GM23338 (cell line): Measurements from ENCODE around the gene ADAMTS18. TPM values are rescaled to one million over a fixed set of nuclear protein-coding genes. Genes with fewer than 3 reads are reported as not detected.

Experiments used
- ATAC-seq: fragments of 200-7000 bp; cut with Tn5 transposase; 3 replicates; pipeline ENCODE4 v1.9.1; 2020
- DNase-seq: peaks from one replicate; pipeline ENCODE4 v3.0.0-alpha.2; 2015; ENCODE audit warnings: low spot score
- H2AFZ ChIP-seq: fragments of 200-600 bp; sonication (generic); 2 replicates; pipeline ENCODE4 v1.8.0; 2016; ENCODE audit warnings: antibody characterized with exemption, mild to moderate bottlenecking, moderate library complexity
- H3F3A ChIP-seq: fragments of 200-600 bp; sonication (generic); replicated peaks from 2 replicates; pipeline ENCODE4 v1.8.0; 2017; ENCODE audit warnings: antibody characterized with exemption, mixed run types, low read depth
- H3K27ac ChIP-seq: fragments of 200-600 bp; sonication (generic); 2 replicates; pipeline ENCODE4 v1.6.1; 2016; ENCODE audit warnings: low read depth
- H3K27me3 ChIP-seq: fragments of 200-600 bp; sonication (generic); 2 replicates; pipeline ENCODE4 v1.8.0; 2016; ENCODE audit warnings: mild to moderate bottlenecking, mixed run types, moderate library complexity; ENCODE audit not compliant: insufficient read depth
- H3K36me3 ChIP-seq: fragments of 200-600 bp; sonication (generic); 2 replicates; pipeline ENCODE4 v1.8.0; 2016; ENCODE audit warnings: mild to moderate bottlenecking; ENCODE audit not compliant: insufficient read depth
- H3K4me1 ChIP-seq: fragments of 200-600 bp; sonication (generic); 2 replicates; pipeline ENCODE4 v1.8.0; 2016; ENCODE audit warnings: mild to moderate bottlenecking, moderate library complexity; ENCODE audit not compliant: insufficient read depth
- H3K4me2 ChIP-seq: fragments of 200-600 bp; sonication (generic); 2 replicates; pipeline ENCODE4 v1.7.1; 2017; ENCODE audit warnings: mixed run types
- H3K4me3 ChIP-seq: fragments of 200-600 bp; sonication (generic); 2 replicates; pipeline ENCODE4 v1.6.1; 2016; ENCODE audit warnings: mixed run types
- H3K79me2 ChIP-seq: fragments of 200-600 bp; sonication (generic); replicated peaks from 2 replicates; pipeline ENCODE4 v1.8.0; 2017; ENCODE audit warnings: mild to moderate bottlenecking; ENCODE audit not compliant: insufficient read depth
- H3K9me2 ChIP-seq: fragments of 200-600 bp; sonication (generic); 2 replicates; pipeline ENCODE4 v1.8.0; 2017; ENCODE audit not compliant: insufficient read depth
- H4K20me1 ChIP-seq: fragments of 200-600 bp; sonication (generic); replicated peaks from 2 replicates; pipeline ENCODE4 v1.8.0; 2017; ENCODE audit warnings: mild to moderate bottlenecking; ENCODE audit not compliant: insufficient read depth
- H3K27ac Mint-ChIP-seq: 2 replicates; pipeline ENCODE4 v1.8.0; 2020; ENCODE audit warnings: inconsistent platforms, mild to moderate bottlenecking, moderate library complexity, mixed read lengths
- H3K27me3 Mint-ChIP-seq: 3 replicates; pipeline ENCODE4 v1.8.0; 2022; ENCODE audit warnings: low read depth, mild to moderate bottlenecking, moderate library complexity, mixed read lengths, inconsistent platforms; ENCODE audit not compliant: insufficient read depth, poor library complexity
- H3K36me3 Mint-ChIP-seq: 3 replicates; pipeline ENCODE4 v1.8.0; 2021; ENCODE audit warnings: low read depth, mild to moderate bottlenecking, inconsistent platforms, moderate library complexity, mixed read lengths
- H3K4me1 Mint-ChIP-seq: 3 replicates; pipeline ENCODE4 v1.8.0; 2020; ENCODE audit warnings: mild to moderate bottlenecking, inconsistent platforms, mixed read lengths
- H3K4me3 Mint-ChIP-seq: 3 replicates; pipeline ENCODE4 v1.8.0; 2021; ENCODE audit warnings: moderate library complexity, mild to moderate bottlenecking, inconsistent platforms, mixed read lengths
- H3K9me3 Mint-ChIP-seq: 3 replicates; pipeline ENCODE4 v1.8.0; 2020; ENCODE audit warnings: moderate library complexity, mild to moderate bottlenecking, inconsistent platforms, mixed read lengths
- EZH2 ChIP-seq: fragments of 200-600 bp; sonication (generic); IDR thresholded peaks from one replicate; pipeline ENCODE4 v1.8.0; 2017; ENCODE audit warnings: antibody characterized with exemption, mild to moderate bottlenecking, low read depth; ENCODE audit not compliant: unreplicated experiment
- EZH2phosphoT487 ChIP-seq: fragments of 200-600 bp; sonication (generic); IDR thresholded peaks from one replicate; pipeline ENCODE4 v1.8.1; 2018; ENCODE audit warnings: antibody characterized with exemption; ENCODE audit not compliant: unreplicated experiment
- JUNB ChIP-seq: IDR thresholded peaks from one replicate; pipeline ENCODE4 v1.6.1; 2016; ENCODE audit warnings: antibody characterized with exemption; ENCODE audit not compliant: unreplicated experiment
- NANOG ChIP-seq: IDR thresholded peaks from 2 replicates; pipeline ENCODE4 v1.6.1; 2016; ENCODE audit warnings: antibody characterized with exemption, borderline replicate concordance
- POLR2AphosphoS5 ChIP-seq: IDR thresholded peaks from 2 replicates; pipeline ENCODE4 v1.6.1; 2016; ENCODE audit warnings: antibody characterized with exemption, low read depth
- STAT1 ChIP-seq: IDR thresholded peaks from one replicate; pipeline ENCODE4 v1.6.1; 2016; ENCODE audit warnings: antibody characterized with exemption; ENCODE audit not compliant: unreplicated experiment
- ZNF114 ChIP-seq: fragments of 250-450 bp; sonication (Bioruptor Pico); IDR thresholded peaks from 2 replicates; pipeline ENCODE4 v1.5.0; 2020; ENCODE audit warnings: mild to moderate bottlenecking, moderate library complexity
- ZNF331 ChIP-seq: fragments of 250-450 bp; sonication (Bioruptor Pico); IDR thresholded peaks from 2 replicates; pipeline ENCODE4 v1.5.0; 2020; ENCODE audit warnings: low read depth, mild to moderate bottlenecking, moderate library complexity
- polyA plus RNA-seq: library from polyadenylated mRNA; unstranded; fragments of >200 nt; fragmentation: Nextera tagmentation; extraction: Ambion mirVana; gene quantifications from 2 replicates; pipeline ENCODE4 v1.2.1, GENCODE V29; 2016
- total RNA-seq: library from RNA; depleted of rRNA; stranded (reverse); fragments of >200 nt; shearing (Covaris generic); gene quantifications from 2 replicates; pipeline ENCODE4 v1.2.3, GENCODE V29; 2014
- TF ChIP-seq, protein P1 (sequence below): IDR thresholded peaks from one replicate; pipeline ENCODE4 v1.6.1; 2018; ENCODE audit warnings: antibody characterized with exemption; ENCODE audit not compliant: unreplicated experiment
- TF ChIP-seq, protein P2 (sequence below), 2 experiments: fragments of 200-600 bp in 1 of 2; sonication (generic) in 1 of 2; conservative IDR thresholded peaks; 2 replicates each; pipeline versions ENCODE4 v1.5.1 to v1.6.1; 2016 to 2017; ENCODE audit warnings: antibody characterized with exemption in 2 of 2, low read depth in 2 of 2, mild to moderate bottlenecking in 2 of 2, moderate library complexity in 1 of 2
- TF ChIP-seq, protein P3 (sequence below): fragments of 250-450 bp; sonication (Bioruptor Pico); IDR thresholded peaks from 2 replicates; pipeline ENCODE4 v1.5.0; 2020; ENCODE audit warnings: mild to moderate bottlenecking, moderate library complexity
- TF ChIP-seq, protein P4 (sequence below): IDR thresholded peaks from 2 replicates; pipeline ENCODE4 v1.6.1; 2016; ENCODE audit warnings: antibody characterized with exemption

ADAMTS18 gene
- total and polyA plus RNA-seq, 2 experiments from 2014 or later: 0.15 to 0.90 TPM

DNA sequence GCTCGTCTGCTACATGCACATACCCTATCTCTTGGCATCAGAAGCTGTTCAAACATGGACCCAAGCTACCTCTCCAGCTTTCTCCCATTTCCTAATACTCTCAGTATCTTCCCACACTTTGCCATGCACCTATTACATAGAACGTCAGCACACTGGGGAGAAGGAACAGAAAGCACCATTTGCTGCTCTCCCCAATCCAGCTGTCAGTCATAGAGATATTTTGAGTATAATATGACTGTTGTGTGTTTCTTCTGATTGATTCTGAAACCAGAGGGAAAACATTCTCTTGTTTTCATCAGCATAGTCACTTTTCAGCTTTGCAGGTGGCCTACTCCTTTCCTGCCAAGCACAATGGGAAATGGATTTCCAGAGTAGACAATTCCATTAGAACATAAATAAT lies 107.1 kb downstream of the ADAMTS18 start:
- no peaks in the 10 kb centered on the region for H3K9me3 Mint-ChIP-seq
- no peaks in the 10 kb centered on the region for H3K36me3 Mint-ChIP-seq
- Histone ChIP-seq H3K27ac (no peak overlapping the region), H3K79me2 (no peaks in the 10 kb centered on the region), H3F3A (no peaks in the 10 kb centered on the region), H3K4me2 (no peak overlapping the region), H2AFZ (no peak overlapping the region), H3K9me2 (no peaks in the 10 kb centered on the region), H3K4me1 (no peaks in the 10 kb centered on the region), H4K20me1 (no peaks in the 10 kb centered on the region), H3K27me3 (no peaks in the 10 kb centered on the region), H3K36me3 (no peaks in the 10 kb centered on the region), H3K4me3 (no peak overlapping the region)
- peaks cover 6% of the 10 kb centered on the region for H3K4me1 Mint-ChIP-seq
- no peaks in the 10 kb centered on the region for H3K27me3 Mint-ChIP-seq
- H3K4me3 Mint-ChIP-seq: no peak overlapping the region
- no peak for DNase-seq
- ATAC-seq: no peak
- TF ChIP-seq STAT1 (no peak), EZH2 (no peak), NANOG (no peak), JUNB (no peak), POLR2AphosphoS5 (no peak), ZNF331 (CRISPR knock-in tag) (no peak), EZH2phosphoT487 (no peak), ZNF114 (CRISPR knock-in tag) (no peak)
- TF ChIP-seq, protein P1, sequence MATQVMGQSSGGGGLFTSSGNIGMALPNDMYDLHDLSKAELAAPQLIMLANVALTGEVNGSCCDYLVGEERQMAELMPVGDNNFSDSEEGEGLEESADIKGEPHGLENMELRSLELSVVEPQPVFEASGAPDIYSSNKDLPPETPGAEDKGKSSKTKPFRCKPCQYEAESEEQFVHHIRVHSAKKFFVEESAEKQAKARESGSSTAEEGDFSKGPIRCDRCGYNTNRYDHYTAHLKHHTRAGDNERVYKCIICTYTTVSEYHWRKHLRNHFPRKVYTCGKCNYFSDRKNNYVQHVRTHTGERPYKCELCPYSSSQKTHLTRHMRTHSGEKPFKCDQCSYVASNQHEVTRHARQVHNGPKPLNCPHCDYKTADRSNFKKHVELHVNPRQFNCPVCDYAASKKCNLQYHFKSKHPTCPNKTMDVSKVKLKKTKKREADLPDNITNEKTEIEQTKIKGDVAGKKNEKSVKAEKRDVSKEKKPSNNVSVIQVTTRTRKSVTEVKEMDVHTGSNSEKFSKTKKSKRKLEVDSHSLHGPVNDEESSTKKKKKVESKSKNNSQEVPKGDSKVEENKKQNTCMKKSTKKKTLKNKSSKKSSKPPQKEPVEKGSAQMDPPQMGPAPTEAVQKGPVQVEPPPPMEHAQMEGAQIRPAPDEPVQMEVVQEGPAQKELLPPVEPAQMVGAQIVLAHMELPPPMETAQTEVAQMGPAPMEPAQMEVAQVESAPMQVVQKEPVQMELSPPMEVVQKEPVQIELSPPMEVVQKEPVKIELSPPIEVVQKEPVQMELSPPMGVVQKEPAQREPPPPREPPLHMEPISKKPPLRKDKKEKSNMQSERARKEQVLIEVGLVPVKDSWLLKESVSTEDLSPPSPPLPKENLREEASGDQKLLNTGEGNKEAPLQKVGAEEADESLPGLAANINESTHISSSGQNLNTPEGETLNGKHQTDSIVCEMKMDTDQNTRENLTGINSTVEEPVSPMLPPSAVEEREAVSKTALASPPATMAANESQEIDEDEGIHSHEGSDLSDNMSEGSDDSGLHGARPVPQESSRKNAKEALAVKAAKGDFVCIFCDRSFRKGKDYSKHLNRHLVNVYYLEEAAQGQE: no peak
- TF ChIP-seq, protein P2, sequence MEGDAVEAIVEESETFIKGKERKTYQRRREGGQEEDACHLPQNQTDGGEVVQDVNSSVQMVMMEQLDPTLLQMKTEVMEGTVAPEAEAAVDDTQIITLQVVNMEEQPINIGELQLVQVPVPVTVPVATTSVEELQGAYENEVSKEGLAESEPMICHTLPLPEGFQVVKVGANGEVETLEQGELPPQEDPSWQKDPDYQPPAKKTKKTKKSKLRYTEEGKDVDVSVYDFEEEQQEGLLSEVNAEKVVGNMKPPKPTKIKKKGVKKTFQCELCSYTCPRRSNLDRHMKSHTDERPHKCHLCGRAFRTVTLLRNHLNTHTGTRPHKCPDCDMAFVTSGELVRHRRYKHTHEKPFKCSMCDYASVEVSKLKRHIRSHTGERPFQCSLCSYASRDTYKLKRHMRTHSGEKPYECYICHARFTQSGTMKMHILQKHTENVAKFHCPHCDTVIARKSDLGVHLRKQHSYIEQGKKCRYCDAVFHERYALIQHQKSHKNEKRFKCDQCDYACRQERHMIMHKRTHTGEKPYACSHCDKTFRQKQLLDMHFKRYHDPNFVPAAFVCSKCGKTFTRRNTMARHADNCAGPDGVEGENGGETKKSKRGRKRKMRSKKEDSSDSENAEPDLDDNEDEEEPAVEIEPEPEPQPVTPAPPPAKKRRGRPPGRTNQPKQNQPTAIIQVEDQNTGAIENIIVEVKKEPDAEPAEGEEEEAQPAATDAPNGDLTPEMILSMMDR (conservative IDR thresholded peaks at IDR 0.05; ENCODE audit: low read depth in 2 of 2): no peak
- TF ChIP-seq, protein P3, sequence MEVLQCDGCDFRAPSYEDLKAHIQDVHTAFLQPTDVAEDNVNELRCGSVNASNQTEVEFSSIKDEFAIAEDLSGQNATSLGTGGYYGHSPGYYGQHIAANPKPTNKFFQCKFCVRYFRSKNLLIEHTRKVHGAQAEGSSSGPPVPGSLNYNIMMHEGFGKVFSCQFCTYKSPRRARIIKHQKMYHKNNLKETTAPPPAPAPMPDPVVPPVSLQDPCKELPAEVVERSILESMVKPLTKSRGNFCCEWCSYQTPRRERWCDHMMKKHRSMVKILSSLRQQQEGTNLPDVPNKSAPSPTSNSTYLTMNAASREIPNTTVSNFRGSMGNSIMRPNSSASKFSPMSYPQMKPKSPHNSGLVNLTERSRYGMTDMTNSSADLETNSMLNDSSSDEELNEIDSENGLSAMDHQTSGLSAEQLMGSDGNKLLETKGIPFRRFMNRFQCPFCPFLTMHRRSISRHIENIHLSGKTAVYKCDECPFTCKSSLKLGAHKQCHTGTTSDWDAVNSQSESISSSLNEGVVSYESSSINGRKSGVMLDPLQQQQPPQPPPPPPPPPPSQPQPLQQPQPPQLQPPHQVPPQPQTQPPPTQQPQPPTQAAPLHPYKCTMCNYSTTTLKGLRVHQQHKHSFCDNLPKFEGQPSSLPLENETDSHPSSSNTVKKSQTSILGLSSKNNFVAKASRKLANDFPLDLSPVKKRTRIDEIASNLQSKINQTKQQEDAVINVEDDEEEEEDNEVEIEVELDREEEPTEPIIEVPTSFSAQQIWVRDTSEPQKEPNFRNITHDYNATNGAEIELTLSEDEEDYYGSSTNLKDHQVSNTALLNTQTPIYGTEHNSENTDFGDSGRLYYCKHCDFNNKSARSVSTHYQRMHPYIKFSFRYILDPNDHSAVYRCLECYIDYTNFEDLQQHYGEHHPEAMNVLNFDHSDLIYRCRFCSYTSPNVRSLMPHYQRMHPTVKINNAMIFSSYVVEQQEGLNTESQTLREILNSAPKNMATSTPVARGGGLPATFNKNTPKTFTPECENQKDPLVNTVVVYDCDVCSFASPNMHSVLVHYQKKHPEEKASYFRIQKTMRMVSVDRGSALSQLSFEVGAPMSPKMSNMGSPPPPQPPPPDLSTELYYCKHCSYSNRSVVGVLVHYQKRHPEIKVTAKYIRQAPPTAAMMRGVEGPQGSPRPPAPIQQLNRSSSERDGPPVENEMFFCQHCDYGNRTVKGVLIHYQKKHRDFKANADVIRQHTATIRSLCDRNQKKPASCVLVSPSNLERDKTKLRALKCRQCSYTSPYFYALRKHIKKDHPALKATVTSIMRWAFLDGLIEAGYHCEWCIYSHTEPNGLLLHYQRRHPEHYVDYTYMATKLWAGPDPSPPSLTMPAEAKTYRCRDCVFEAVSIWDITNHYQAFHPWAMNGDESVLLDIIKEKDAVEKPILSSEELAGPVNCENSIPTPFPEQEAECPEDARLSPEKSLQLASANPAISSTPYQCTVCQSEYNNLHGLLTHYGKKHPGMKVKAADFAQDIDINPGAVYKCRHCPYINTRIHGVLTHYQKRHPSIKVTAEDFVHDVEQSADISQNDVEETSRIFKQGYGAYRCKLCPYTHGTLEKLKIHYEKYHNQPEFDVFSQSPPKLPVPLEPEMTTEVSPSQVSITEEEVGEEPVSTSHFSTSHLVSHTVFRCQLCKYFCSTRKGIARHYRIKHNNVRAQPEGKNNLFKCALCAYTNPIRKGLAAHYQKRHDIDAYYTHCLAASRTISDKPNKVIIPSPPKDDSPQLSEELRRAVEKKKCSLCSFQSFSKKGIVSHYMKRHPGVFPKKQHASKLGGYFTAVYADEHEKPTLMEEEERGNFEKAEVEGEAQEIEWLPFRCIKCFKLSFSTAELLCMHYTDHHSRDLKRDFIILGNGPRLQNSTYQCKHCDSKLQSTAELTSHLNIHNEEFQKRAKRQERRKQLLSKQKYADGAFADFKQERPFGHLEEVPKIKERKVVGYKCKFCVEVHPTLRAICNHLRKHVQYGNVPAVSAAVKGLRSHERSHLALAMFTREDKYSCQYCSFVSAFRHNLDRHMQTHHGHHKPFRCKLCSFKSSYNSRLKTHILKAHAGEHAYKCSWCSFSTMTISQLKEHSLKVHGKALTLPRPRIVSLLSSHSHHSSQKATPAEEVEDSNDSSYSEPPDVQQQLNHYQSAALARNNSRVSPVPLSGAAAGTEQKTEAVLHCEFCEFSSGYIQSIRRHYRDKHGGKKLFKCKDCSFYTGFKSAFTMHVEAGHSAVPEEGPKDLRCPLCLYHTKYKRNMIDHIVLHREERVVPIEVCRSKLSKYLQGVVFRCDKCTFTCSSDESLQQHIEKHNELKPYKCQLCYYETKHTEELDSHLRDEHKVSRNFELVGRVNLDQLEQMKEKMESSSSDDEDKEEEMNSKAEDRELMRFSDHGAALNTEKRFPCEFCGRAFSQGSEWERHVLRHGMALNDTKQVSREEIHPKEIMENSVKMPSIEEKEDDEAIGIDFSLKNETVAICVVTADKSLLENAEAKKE (CRISPR knock-in tag): no peak
- TF ChIP-seq, protein P4, sequence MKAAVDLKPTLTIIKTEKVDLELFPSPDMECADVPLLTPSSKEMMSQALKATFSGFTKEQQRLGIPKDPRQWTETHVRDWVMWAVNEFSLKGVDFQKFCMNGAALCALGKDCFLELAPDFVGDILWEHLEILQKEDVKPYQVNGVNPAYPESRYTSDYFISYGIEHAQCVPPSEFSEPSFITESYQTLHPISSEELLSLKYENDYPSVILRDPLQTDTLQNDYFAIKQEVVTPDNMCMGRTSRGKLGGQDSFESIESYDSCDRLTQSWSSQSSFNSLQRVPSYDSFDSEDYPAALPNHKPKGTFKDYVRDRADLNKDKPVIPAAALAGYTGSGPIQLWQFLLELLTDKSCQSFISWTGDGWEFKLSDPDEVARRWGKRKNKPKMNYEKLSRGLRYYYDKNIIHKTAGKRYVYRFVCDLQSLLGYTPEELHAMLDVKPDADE: no peak
- no peak overlapping the region for H3K27ac Mint-ChIP-seq
